Stimulated activated CD8-positive, alpha-beta memory T cell treated with anti-CD3 and anti-CD28 coated beads, Interleukin-7, amount 100 ng/mL, for 24 hours (primary cell): ENCODE measurements around the gene TMEM179B.
A peak's percentile ranks its signal among the peaks of the same experiment; 100 is the strongest.

Source experiments
- DNase-seq: peaks from one replicate; pipeline ENCODE4 v3.0.0-alpha.2; 2020; ENCODE audit warnings: low read depth

TMEM179B gene

GRCh38 chr11:62832336-62833234, 45.4 kb downstream of the TMEM179B start, which contains the start of gene TEX54:
Gene TEX54, minus strand, starts transcription at chr11:62832841.
- DNase-seq, result no peak

GRCh38 chr11:62835336-62835735, 48.1 kb downstream of the TMEM179B start:
- no peak for DNase-seq

- peak; percentile 80 for DNase-seq
Measured at GRCh38 chr11:62839050-62839945, 52.1 kb downstream of the TMEM179B start, which contains the start of gene WDR74. Gene WDR74, minus strand, starts transcription at chr11:62839590. Its CDS starts 20 bp downstream, at chr11:62839570.
